Brain pericyte (primary cell): ENCODE results near the gene APCDD1.

ENCODE experiments used
- DNase-seq: peaks from one replicate; pipeline ENCODE4 v3.0.0-alpha.2; 2012; ENCODE audit warnings: low read depth, low spot score

The APCDD1 gene

DNA sequence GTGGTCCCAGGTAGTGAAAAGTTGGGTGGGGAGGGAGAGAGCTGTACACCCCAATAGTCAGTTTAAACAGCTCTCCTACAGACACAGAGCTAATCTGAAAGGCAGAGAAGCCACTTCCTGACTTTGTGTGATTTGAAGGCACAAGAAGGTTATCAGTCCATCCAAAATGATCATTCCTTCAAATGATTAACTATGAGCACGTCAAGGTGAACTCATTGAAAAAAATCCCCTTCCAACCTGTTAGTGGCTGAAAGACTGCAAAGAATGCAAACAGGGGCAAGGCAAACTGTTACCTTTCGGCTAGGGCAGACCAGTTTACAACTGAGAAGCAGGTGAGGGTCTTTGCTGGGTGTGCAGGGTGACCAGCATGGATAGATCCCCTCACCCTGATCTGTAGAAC lies 22.8 kb upstream of the APCDD1 start:
- DNase-seq, result no peak

DNA sequence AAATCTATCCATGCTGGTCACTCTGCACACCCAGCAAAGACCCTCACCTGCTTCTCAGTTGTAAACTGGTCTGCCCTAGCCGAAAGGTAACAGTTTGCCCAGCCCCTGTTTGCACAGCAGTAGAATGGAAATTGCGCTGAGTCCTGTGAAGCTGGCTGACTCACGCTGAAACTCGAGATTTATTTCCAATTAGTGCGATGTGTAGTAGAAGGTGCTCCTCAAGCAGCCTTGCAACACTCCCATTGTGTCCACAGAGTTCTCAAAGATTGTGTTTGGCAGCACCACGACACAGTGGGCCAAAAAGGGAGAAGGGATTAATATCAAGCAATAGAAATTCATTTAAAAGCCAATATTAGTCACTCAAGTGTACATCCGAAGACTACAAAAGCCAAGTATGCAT lies 21.7 kb upstream of the APCDD1 start:
- DNase-seq, result no peak

DNA sequence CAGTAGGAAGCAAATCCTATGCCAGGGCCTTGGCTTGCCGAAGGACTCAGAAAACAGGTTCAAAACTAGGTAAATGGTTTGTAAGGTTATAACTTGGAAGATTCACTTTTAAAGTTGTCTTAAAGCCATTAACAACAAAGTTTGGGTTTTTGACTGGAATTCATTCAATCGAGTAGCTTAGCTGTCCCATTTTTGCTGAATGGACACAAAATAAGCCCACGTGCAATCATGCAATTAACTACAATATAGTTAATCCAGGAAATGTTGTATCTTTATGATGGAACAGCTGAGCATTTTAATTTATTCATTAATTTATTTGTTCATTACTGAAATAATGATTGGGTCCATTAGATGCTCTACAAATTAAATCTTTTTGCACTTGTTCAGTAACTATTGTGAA lies 18.3 kb upstream of the APCDD1 start:
- DNase-seq, result no peak

DNA sequence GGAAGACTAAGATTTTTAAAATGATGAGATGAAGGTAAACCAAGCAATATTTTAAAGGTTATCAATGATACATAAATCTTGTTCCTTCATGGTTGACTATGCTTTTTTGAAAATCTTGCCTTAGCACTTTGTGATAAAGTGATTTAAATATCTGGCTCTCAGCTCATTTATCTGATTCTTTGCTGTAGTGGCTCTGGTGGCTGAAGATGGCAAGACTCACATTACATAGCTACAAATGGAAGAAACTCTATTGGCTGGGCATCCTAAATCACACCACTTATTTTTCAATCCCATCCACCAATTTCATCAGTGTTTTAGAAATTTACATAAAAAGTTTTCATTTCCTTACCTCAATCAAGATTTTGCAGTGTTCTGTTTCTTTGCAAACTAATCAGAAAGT lies 16.6 kb upstream of the APCDD1 start:
- DNase-seq, result no peak

DNA sequence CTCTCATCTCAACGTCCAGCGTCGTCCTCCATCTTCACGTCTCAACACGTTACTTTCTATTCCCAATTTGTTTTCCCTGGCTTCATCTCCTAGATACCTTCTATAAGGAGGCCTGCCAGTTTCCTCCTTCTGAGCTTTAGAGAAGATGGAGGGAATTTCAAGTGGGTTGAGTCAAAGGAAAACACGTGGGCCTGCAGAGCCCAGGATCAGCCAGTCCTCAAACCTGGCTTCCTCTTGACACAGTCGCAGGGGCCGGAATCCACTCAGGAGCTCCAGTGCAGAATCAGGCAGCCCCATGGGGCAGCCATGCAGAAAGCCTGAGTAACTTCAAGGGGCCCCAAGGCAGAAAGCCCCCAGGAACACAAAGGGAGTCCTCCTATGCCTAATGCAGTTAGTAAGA lies 14.5 kb upstream of the APCDD1 start:
- DNase-seq, result no peak

DNA sequence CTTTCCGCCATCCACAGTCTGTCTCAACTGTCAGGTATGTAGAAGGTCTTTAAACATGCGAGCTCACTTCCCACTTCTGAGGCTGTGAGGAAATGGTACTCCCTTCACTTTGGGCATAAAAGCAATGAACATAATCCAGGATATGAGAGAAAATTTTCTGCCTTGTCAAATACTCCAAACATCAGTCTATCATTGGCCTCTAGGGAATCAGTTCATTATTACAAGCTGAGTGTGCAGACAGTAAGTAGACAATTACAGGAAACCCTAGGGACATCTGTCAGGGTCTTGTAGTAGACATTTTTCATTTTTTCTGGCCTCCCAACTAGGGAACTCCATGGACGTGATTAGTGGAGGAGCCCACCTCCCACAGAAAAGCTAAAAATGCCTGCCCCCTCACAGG lies 13.6 kb upstream of the APCDD1 start:
- DNase-seq, result no peak

DNA sequence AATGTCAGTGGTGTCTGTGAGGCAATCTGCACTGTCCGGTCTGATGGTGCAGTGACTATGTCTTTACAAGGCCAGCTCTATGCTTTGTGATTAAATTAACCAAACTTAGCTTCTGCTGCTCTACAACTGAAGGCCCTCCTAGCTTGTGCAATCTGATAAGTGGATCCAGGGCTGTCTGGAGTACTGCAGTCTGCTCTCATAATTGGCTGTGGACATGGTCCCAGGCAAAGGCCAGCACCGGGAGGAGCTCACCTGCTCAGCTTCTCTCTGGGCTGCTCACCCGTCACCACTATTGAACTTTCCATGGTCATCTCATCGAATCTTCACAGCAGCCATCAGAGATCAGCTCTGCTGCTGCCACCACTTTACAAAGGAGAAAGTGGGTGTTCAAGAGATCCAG lies 13.0 kb upstream of the APCDD1 start:
- no peak for DNase-seq

DNA sequence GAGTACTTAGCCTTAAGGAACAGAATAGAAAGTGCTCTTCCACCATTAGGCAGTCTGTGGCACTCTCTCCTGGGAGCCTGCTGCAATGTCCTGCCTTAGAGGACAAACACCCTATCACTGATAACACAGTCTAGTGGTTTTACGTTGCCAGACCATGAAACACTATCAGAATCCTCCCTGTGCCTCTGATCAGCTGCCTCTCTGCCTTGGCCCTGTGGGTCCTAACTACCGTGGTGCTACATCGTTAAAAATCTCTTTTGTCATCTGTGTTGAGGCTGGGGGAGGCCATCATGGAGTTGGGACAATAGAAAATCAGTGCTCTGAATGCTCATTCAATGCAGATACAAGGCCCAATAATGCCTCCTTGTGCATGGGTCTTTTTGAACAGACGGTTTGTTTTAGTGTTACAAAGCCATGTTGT lies 11.9 kb upstream of the APCDD1 start:
- DNase-seq, result no peak

DNA sequence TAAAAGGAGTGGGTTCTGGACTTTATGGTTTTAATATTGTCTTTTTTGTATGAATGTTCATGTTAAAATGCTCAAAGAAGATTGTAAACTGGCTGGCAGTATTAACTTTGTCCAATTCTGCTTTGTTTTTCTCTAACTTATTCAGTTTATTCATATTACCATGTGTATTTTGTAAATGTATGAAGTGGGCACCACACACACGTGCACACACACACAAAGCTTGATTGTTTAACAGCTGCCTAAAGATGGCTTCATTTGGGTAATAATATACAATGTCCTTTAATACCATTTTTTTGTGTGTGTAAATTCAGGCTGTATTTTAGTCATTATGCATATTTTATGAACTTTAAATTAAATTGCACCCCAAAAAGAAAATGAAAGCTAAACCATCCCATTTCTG lies 11.4 kb upstream of the APCDD1 start:
- no peak for DNase-seq

DNA sequence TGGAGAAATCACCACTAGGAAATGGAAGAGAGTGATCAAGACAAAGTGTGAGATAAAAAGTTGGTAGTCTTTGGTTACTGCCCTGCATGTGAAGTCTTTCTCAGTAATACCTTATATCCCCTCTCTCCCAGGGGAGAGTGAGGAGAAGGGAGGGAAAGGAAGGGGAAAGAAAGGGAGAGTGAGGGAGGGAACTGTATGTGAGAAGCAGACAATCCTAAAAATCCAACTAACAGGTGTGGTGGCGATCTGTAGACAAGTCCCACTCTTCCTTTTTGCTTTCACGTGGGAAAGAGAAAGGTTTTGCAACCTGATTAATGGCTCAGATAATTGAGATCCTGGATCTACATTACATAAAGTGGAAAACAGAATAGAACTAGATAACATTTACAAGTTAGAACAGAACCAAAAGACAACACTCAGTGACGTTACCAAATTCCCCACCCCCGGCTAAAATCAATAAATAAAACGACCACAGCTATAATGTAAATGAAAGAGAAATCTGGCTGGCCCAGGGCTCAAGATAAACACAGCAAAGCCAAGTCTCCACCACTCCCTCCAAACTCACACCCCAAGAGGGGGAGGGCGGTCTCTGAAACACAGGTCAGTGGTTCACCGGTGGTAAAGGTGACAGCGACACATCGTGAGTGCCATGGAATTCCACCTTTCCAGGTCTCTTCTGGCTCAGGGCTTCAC lies 10.0 kb upstream of the APCDD1 start:
- DNase-seq, result no peak

DNA sequence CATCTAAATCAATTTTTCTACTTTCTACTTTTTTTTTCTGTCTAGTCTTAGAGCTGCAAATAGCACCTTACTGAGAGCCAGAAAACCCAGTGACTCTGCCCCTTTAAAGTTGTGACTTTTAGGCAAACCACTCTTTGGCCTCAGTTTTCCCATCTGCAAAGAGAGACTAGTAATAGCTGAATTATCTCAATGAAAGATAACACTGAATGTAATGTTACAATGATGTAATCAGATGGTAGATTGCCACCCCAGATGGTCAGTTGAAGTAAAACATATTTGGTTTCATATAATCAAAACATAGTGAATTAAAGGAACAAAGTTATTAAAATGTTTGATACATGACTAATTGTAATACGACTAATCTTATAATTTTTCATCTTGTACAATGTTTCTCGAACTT lies 5.0 kb upstream of the APCDD1 start:
- DNase-seq, result no peak

DNA sequence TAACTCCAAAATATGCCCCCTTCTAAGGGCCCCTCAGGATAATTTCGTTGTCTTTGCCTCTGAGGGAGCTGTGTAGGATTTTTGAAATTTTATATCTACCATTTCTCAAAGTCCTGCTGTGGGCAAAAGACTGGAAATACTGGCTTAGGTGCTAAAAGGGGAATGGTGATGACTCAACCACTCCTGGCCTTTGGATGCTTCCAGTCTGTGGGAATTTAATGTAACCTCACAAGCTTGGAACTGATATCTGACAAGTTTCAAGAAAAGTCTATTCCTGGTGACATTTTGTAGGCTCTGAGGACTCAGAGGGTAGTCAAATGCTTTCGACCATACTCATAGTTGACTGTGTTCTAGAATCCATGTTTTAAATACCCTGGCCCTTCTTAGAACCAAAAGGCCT lies 3.4 kb upstream of the APCDD1 start:
- DNase-seq, result no peak

DNA sequence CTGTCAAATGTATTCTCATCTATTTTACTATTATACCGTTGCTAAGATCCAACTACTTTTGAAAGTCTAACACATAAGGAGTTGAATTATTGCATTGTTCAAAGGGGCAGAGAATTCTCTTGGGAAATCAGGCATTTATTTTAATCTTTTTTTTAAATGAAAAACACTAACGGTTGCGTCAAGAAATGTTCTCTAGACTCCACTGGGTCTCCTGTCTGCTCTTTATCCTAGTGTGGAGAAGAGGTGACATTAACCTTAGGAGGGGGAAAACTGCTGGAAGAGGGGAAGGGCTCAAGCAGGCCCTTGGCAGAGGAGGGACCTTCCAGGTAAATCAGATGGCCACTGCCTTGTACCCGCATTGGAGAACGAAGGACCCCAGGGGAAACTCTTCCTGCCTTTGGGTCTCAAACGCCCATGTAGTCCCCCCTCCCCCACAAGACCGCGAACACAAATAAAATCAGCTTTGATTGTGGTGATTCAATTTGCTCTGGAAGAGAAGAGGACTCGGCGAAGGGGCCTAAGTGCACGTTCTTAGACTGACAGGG lies 1.1 kb upstream of the APCDD1 start:
- DNase-seq, result no peak

DNA sequence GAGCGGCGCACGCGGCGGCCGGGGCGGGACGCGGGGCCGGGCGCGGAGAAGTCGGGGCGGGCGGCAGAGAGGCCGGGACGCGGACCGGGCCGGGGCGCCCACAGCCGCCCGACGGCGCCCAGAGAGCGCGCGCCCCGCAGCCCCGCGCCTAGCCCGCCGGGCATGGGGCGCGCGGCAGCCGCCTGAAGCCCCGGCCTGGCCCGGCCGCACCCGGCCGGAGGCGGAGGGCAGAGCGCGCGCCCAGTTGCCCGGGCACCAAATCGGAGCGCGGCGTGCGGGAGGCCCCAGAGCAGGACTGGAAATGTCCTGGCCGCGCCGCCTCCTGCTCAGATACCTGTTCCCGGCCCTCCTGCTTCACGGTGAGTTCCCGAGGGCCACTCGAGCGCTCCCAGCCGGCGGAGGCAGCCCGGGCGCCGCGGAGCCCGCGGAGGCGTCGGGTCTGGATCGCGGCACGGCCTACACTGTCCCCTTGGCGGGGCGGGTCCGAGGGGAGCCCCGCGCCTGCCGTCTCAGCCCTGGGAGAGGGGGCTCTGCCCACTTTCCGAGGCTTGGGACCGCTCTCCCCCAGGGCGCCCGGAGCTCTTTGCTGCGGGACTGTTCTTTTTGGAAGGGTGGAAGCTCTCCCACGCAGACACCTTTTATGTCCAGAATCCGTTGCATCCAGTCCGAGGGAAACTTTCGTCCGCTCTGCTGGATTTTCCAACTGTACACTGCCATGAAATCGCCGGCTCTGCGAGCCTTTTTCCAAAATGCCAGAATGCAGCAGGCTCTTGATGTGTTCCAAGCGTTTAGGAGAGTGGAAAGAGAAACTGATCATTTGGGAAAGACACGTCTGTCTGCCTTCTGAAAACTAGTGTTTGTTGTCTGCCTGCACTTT lies 484 bp downstream of the APCDD1 start:
- no peak for DNase-seq

DNA sequence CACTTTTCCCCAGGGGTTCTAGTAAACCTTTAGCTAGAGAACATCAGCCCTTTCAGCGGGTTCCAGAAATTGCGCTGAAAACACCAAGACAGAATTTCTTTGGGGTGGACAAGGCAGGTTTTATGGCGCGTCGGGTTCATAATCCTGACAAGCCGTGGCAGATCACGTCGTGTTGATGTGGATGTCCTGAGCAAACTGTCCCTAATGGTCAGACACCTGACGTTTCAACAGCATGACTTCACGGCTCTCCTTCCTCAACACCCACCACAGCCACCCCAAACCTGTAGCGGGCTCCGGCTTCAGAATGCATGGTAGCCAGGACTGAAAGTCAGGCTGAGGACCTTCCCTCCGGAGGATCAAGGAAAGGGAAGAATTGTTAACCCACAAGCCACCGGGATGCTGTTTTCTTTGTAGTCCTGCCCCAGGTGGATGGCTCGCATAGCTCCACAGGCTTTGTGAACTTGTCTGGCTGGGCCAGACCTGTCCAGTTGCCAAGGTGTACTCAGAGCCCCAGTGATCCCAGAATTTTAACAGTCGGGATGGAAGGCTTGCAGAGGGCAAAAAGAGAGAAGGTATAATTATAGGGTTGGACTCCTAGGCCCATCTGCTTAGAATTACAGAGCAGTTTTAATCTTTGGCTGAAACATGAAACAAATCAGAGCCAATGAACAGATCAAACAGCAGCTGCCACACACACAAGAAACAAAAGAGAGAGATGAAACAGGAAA lies 1.5 kb downstream of the APCDD1 start:
- no peak for DNase-seq

DNA sequence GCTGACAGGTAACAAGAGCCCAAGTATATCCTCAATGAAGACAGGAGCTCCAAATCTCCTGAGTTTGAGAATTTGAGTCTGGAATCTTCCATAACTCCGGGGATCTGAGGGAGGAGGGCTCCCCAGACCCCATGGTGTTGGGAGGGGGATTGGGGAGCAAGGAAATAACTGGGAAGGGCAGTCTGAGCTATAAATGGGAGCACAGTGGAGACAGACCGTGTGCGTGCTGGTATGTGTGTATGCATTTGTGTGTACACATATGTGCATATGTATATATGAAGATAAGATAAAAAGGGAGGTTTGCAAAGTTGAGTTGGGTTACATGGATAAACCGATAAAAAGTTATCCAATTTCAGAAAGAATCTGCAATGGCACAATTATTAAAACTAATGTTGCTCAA lies 2.3 kb downstream of the APCDD1 start:
- DNase-seq, result no peak

DNA sequence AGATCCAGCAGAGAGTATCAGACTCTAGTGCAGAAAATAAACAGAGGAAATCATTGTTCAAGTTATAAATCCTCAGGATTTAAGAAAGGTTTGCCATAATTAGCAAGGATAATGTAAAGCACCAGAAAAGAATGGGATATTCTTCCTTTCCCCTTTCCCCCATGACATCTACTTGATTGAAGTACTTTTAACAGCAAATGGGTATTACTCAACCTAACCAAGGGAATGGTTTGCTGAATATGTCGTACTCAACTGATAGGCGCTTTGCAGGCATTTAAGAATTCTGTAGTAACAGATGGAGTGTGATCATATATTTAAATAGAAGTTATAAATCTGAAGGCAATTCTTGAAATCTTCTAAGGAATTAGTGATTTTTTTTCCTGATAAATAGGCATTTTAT lies 2.7 kb downstream of the APCDD1 start:
- no peak for DNase-seq

DNA sequence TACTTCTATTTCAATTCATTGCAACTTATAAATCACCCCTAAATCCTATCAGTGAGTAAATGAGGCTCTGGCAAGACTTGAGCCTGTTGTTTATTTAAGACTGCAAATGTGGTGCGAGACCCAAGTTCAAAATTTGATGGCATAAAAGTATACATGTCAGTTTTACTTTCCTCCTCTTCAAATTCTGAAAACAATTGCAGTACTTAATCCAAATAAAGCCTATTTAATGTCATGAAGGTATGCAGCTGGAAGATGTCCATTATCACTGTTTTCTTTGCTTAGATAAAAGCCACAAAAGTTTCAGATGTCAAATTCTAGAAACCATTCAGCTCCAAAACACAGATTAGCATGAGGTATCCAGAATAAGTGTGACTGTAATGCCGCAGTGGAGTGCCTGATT lies 3.3 kb downstream of the APCDD1 start:
- DNase-seq, result no peak

DNA sequence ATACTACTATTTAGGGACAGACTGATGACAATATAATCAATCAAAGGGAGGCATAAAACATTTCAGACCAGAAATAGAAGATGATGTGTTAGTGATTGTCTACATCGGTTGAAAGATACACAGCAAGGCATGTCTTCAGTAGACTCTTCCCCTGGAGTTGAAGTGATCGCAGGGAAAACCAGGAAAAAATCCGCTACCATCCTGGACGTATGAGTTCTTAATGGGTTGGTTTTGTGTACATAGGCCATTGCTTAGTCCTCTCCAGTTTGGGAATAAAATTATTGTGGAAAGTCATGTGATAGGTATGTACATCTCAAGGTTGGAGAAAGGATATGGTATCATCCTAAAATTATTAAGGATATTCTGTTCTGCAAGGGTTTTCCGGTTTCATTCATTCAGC lies 4.3 kb downstream of the APCDD1 start:
- no peak for DNase-seq

DNA sequence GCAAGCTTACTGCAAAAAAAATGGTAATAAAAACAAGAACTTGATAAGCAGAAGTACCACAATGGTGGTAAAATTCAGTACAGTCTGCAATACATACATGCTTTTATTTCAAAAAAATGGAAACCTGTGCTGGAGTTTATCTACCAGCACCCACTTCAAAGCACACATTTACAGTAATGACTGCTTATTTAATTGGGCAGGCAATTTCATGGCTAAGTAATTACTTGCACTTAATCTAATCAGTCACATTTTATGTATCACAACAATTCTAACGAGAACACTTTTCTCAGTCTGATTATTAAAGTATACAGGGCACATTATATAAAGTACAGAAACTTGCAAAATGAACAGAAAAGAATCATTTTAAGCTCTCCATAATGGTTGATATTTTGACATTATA lies 5.2 kb downstream of the APCDD1 start:
- no peak for DNase-seq

DNA sequence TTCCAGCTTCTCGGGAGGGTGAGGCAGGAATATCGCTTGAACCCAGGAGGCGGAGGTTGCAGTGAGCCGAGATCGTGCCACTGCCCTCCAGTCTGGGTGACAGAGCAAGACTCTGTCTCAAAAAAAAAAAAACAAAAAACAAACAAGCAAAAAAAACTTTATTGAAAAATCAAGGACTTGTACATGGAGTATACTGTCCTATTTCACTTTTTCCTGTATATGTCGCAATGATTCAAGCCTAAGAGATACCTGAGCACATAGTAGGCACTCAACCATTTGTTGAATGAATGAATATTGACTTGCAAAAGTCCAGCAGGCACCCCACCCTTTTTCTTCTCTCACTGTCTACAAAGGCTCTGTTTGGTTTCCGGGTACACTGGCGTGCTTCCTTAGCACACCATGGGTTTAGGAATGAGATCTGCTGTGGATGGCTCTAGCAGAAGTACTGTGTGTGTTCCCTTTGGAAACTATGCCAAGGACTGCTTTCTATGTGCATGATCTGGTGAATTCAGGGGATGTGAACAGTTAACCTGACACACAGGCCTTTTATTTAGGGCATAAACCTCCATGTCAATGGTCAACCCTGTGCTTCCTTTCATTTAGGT lies 6.1 kb downstream of the APCDD1 start:
- no peak for DNase-seq

DNA sequence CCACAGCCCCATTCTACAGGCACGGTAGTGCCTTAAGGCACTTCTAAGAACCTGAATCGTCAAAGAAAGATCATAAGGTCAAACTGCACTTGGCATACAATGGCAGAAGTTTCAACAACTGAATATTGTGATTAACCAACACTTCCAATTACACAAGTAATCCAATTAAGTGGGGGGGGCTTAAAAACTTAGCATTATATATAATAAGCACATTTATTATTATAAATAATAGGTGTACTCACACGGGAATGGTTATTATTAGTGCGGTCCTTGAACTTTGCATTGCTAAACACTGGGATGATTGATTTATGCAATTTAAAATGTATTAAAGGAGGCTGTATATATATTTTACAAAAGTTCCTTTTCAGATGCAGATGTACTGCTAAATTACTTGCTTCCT lies 7.6 kb downstream of the APCDD1 start:
- no peak for DNase-seq
